Activated T-helper 1 cell treated with anti-CD3 and anti-CD28 coated beads, Interleukin-12 subunit alpha, Interleukin-12 subunit beta, Interleukin-2, Interleukin-4 antibody, amounts not matched to agents 30 ng/mL and 10 ng/mL and 1 ng/mL, durations not matched to agents 14 hours and 24 hours and 36 hours (primary cell): ENCODE data around the gene NUDT2. TPM values are rescaled to one million over a fixed set of nuclear protein-coding genes. Genes with fewer than 3 reads are reported as not detected.
"Not testable (repeated sequence)": the region's sequence is repeated elsewhere in the genome, so short reads cannot be mapped to it uniquely, and the experiment has no call there.

Experiments
- DNase-seq: peaks from one replicate; pipeline ENCODE4 v3.0.0; 2021; ENCODE audit warnings: low spot score
- H3K27ac Mint-ChIP-seq: one replicate; pipeline ENCODE4 v1.8.0; 2021; ENCODE audit warnings: mild to moderate bottlenecking, mixed read lengths
- H3K27me3 Mint-ChIP-seq: one replicate; pipeline ENCODE4 v1.8.0; 2022; ENCODE audit warnings: mild to moderate bottlenecking, moderate library complexity, mixed read lengths; ENCODE audit not compliant: insufficient read depth
- H3K36me3 Mint-ChIP-seq: one replicate; pipeline ENCODE4 v1.8.0; 2021; ENCODE audit warnings: low read depth, mixed read lengths
- H3K4me1 Mint-ChIP-seq: one replicate; pipeline ENCODE4 v1.8.0; 2021; ENCODE audit warnings: low read depth, mixed read lengths
- H3K4me3 Mint-ChIP-seq: one replicate; pipeline ENCODE4 v1.8.0; 2021; ENCODE audit warnings: mild to moderate bottlenecking, moderate library complexity, mixed read lengths
- H3K9me3 Mint-ChIP-seq: one replicate; pipeline ENCODE4 v1.8.0; 2021; ENCODE audit warnings: mixed read lengths
- intact Hi-C: fragments of 100-400 bp; cut with micrococcal nuclease; formaldehyde crosslinking; loops from one replicate; pipeline ENCODE4 v1.15.1; 2024
- total RNA-seq: library from RNA; stranded (reverse); gene quantifications from 2 replicates; pipeline ENCODE4 v1.2.3, GENCODE V29; 2022

Gene NUDT2
- total RNA-seq, 1 donor from 2014 or later, result 31.0 TPM

DNA sequence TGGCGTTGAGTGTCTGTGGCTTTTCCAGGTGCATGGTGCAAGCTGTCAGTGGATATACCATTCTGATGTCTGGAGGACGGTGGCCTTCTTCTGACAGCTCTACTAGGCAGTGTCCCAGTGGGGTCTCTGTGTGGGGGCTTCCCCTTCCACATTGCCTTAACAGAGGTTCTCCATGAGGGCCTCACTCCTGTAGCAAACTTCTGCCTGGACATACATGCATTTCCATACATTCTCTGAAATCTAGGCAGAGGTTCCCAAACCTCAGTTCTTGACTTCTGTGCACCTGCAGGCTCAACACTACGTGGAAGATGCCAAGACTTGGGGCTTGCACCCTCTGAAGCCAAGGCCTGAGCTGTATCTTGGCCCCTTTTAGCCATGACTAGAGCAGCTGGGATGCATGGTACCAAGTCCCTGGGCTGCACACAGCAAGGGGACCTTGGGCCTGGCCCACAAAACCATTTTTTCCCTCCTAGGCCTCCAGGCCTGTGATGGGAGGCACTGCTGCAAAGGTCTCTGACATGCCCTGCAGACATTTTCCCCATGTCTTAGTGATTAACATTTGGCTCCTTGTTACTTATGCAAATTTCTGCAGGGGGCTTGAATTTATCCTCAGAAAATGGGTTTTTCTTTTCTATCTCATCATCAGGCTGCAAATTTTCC lies 38.5 kb downstream of the NUDT2 start:
- intact Hi-C loops, H3K27me3 Mint-ChIP-seq, DNase-seq, H3K4me3 Mint-ChIP-seq, H3K27ac Mint-ChIP-seq, H3K9me3 Mint-ChIP-seq: not testable (repeated sequence)
- peaks cover 21% of the 10 kb centered on the region for H3K36me3 Mint-ChIP-seq
- peaks cover 24% of the 10 kb centered on the region for H3K4me1 Mint-ChIP-seq

DNA sequence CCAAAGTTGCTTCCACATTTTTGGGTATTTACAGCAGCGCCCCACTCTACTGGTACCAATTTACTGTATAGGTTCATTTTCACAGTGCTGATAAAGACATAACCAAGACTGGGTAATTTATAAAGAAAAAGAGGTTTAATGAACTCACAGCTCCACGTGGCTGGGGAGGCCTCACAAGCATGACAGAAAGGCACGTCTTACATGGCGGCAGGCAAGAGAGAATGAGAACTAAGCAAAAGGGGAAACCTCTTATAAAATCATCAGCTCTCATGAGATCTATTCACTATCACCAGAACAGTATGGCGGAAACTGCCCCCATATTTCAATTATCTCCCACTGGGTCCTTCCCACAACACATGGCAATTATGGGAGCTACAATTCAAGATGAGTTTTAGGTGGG lies 39.4 kb downstream of the NUDT2 start:
- intact Hi-C loops, H3K4me3 Mint-ChIP-seq, H3K9me3 Mint-ChIP-seq, DNase-seq, H3K27me3 Mint-ChIP-seq, H3K27ac Mint-ChIP-seq: not testable (repeated sequence)
- peaks cover 19% of the 10 kb centered on the region for H3K4me1 Mint-ChIP-seq
- H3K36me3 Mint-ChIP-seq, result peaks cover 21% of the 10 kb centered on the region

DNA sequence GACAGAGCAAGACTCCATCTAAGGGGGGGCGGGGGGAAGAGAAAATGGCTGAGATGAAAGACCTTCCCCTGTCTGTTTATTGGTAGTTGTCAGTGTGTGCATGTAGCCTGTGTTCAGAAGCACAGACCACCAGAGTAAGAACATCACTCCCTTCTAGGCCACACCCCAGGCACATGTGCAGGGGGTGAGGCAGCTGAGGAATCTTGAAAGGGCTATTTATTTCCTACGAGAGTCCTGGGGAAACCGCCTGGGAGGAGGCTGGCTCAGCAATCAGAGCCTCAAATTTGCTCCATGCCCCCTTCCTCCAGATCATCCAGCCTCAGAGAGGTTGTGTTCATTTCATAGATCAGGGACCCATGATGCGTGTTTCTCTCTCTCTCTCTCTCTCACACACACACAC lies 40.3 kb downstream of the NUDT2 start:
- Mint-ChIP-seq H3K4me3 (no peak overlapping the region), H3K9me3 (peaks cover 8% of the 10 kb centered on the region), H3K27me3 (no peaks in the 10 kb centered on the region), H3K4me1 (peaks cover 11% of the 10 kb centered on the region), H3K36me3 (peaks cover 18% of the 10 kb centered on the region), H3K27ac (no peak overlapping the region)
- DNase-seq, result no peak
- intact Hi-C loops, result no loop called here

DNA sequence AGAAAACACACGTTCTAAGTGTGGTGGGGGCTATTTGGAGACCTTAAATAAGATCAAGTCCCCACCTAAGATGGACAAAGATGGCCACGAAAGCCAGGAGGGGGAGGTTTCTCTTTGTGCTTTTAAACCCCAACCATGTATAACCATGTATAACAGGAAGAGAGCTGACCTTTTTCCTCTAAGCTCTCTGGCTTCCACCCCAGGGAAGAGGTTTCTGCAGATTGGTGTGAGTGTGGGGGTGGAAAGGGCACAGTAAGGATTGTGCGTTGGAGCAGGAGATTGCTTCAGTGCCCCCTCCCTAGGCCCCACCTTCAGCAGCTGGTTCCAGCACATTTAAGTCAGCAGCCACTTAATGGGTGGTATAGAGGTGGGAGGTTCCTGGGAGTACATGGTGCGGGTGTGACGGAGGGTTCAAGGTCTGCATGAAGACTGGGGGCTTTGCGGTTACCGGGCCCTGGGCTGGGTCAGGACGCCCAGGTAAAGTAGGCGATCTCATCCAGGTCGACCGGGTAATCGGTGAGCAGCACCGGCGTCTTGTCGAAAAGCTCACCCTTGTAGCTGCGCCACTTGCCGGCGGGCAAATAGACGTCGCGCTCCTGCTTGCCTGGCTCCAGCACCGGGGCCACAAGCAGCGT lies 41.1 kb downstream of the NUDT2 start:
- Mint-ChIP-seq H3K9me3 (peaks cover 8% of the 10 kb centered on the region), H3K27ac (no peak overlapping the region), H3K27me3 (no peaks in the 10 kb centered on the region), H3K4me3 (no peak overlapping the region), H3K4me1 (peaks cover 16% of the 10 kb centered on the region), H3K36me3 (peaks cover 18% of the 10 kb centered on the region)
- no peak for DNase-seq
- intact Hi-C loops, result no loop called here

DNA sequence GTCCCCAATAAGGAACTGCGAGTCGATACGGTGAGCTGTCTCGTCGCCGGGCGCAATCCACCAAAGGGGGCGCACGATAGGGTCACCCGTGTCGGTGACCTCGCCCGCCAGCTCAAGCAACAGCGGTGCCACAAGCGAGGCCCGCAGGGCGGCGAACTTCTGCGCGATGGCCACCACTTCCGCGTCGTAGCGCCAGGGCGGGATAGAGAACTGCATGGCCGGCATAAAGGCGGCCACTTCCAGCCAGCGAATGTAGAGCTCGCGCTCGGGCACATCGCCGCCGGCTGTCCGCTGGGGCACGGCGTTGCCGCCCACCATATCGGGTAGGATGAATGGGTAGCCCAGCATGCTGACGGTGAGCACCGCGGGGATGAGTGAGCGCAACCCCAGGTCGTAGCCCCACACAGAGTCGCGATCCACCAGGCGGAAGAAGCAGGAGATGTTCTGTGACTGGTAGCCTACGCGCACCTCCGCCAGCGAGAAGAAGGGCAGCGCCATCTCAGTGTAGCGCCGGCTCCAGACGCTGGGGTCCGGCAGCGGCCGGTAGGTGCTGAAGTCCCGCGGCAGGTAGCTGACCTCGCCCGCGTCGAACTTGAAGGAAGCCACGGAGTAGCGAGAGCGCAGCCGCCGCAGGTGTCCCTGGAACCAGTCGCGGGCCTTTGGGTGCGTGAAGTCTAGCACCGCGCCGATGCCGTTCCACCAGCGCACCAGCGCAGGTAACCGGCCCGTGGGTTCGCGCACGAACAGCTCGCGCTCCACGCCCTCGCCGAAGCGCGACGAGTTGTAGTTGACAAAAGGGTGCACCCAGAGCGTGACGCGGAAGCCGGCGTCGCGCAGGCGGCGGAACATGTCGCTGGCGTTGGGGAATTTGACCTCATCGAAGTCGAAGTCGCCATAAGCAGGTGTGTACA lies 41.9 kb downstream of the NUDT2 start:
- H3K9me3 Mint-ChIP-seq, result peaks cover 8% of the 10 kb centered on the region
- intact Hi-C loops, result no loop called here
- H3K4me1 Mint-ChIP-seq, result peaks cover 22% of the 10 kb centered on the region
- H3K36me3 Mint-ChIP-seq, result peaks cover 18% of the 10 kb centered on the region
- H3K27me3 Mint-ChIP-seq, result peaks cover 4% of the 10 kb centered on the region
- H3K4me3 Mint-ChIP-seq, result no peak overlapping the region
- no peak for DNase-seq
- no peak overlapping the region for H3K27ac Mint-ChIP-seq

DNA sequence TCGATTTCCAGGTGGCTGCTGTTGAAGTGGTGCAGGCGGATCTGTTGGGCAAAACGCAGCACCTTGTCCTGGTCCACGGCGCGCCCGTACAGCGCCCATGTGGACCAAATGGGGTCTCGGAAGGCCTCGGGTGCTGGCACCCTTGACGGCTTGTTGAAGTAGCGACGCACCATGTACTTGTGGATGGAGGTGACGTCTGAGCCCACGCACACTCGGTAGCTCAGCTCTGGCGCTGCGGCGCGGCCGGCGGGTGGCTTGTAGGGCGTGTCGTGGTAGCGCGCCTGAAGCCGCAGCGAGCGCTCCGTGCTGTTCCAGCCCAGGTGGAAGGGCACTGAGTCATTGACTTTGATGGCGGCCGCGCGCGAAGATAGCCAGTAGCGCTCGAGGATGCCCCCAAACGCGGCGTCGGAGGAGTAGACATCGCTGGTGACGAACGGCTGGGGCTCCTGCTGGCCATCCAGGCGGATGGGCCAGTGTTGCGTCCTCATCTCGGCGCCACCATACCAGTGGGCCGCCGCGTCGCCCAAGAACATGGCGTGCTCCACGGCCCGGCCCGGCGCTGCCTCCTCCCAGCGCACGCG lies 42.6 kb downstream of the NUDT2 start:
- Mint-ChIP-seq H3K27ac (no peak overlapping the region), H3K4me3 (no peak overlapping the region), H3K9me3 (peaks cover 3% of the 10 kb centered on the region), H3K4me1 (peaks cover 24% of the 10 kb centered on the region), H3K36me3 (peaks cover 14% of the 10 kb centered on the region), H3K27me3 (peaks cover 4% of the 10 kb centered on the region)
- intact Hi-C loops, result no loop called here
- no peak for DNase-seq

DNA sequence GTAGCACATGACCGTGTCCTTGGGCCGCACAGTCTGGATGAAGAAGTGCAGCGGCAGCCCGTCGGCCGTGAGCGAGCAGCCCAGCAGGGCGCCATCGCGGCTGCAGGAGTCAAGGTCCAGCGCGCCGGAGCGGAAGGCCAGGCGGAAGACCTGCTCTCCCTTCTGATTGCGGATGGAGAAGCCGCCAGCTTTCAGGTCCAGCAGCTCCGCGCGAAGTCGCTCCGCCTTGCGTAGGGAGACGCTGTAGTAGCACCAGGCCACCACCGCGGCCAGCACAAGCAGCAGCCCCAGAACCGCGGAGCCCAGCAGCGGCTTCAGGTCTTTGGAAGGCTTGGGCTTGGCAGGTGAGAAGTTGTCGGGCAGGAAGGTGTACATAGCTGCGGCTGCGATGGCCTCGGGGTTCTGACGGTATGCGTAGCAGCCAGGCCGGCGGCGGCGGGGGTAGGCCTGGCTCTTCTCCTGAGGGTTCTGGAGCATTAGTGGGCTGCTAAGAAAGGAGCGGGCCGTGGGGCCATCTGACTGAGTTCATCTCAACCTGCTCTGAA lies 43.2 kb downstream of the NUDT2 start:
- Mint-ChIP-seq H3K4me1 (peaks cover 24% of the 10 kb centered on the region), H3K9me3 (no peaks in the 10 kb centered on the region), H3K27ac (no peak overlapping the region), H3K27me3 (peaks cover 4% of the 10 kb centered on the region), H3K36me3 (peaks cover 13% of the 10 kb centered on the region), H3K4me3 (no peak overlapping the region)
- DNase-seq, result no peak
- intact Hi-C loops, result no loop called here

DNA sequence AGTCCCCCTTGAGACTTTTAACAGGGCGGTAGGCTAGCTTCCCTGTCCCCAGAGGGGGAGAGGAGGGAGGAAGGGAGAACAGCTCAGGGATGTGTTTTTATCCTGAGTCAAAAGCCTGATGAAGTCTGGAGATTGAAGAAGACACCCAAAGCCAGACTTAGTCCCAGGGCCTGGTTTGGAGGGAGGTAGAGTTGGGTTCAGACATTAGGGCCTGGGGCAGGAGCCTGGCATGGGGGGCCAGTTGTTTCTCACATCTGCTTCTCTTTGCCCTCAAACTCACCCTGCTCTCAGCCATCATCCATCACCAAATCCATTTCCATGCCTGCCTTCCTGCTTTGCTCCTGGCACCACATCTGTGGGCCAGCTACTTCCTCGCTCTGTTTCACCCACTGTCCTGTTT lies 44.4 kb downstream of the NUDT2 start:
- H3K4me1 Mint-ChIP-seq, result peaks cover 28% of the 10 kb centered on the region
- H3K36me3 Mint-ChIP-seq, result peaks cover 9% of the 10 kb centered on the region
- H3K4me3 Mint-ChIP-seq, result no peak overlapping the region
- intact Hi-C loops, result no loop called here
- H3K27me3 Mint-ChIP-seq, result peaks cover 6% of the 10 kb centered on the region
- H3K27ac Mint-ChIP-seq, result no peak overlapping the region
- no peak for DNase-seq
- no peaks in the 10 kb centered on the region for H3K9me3 Mint-ChIP-seq

DNA sequence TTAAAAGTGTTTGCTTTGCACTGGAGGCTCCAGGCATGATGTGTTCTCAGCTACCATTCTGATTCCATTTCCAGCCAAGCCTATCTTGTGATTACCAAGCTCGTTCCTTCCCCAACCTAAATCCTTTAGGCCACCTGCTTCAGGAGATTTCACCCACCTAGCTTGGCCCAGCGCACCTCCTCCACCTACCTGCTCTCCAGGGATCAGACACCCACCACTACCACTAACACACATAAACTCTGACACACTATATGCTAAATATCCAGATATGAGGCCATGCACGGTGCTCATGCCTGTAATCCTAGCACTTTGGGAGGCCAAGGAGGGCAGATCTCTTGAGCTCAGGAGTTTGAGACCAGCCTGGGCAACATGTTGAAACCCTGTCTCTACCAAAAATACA lies 45.0 kb downstream of the NUDT2 start:
- no peak for DNase-seq
- H3K9me3 Mint-ChIP-seq, result no peaks in the 10 kb centered on the region
- H3K36me3 Mint-ChIP-seq, result peaks cover 8% of the 10 kb centered on the region
- H3K27me3 Mint-ChIP-seq, result peaks cover 7% of the 10 kb centered on the region
- peaks cover 33% of the 10 kb centered on the region for H3K4me1 Mint-ChIP-seq
- intact Hi-C loops, result no loop called here
- H3K4me3 Mint-ChIP-seq, result no peak overlapping the region
- H3K27ac Mint-ChIP-seq, result no peak overlapping the region

DNA sequence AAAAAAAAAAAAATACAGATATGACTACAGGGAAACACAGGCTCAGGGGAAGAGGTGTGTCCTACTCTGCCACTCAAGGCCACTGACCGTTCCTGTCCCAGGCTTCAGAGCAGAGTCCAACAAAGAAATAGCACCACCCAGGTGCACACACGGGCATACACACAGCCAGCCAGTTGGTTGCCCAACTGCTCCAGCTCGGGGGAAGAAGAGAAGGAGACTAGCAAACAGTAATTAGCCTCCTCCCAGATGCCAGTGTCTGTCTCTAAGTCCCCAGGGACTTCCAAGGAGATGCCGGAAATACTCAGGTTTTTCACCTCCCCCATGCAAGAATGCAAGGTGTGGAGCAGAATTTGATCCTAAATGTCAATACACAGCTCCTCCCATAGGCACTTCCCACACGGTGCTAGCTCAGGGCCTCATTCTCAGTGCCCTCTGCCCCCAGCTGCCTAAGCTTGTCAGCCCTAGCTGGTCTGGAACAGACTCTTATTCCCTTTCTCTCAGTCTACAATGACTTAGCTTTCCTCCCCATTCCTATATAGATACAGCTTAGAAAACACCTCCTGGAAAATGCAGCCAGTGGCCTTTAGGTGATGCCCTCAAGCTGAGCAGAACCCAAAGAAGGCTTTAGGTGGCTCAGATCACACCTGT lies 45.7 kb downstream of the NUDT2 start:
- H3K9me3 Mint-ChIP-seq, result no peaks in the 10 kb centered on the region
- peak overlapping the region; percentile 88 for H3K4me3 Mint-ChIP-seq
- intact Hi-C loops, result no loop called here
- no peak overlapping the region for H3K27ac Mint-ChIP-seq
- no peak for DNase-seq
- H3K4me1 Mint-ChIP-seq, result peaks cover 37% of the 10 kb centered on the region
- peaks cover 6% of the 10 kb centered on the region for H3K36me3 Mint-ChIP-seq
- H3K27me3 Mint-ChIP-seq, result peaks cover 7% of the 10 kb centered on the region

DNA sequence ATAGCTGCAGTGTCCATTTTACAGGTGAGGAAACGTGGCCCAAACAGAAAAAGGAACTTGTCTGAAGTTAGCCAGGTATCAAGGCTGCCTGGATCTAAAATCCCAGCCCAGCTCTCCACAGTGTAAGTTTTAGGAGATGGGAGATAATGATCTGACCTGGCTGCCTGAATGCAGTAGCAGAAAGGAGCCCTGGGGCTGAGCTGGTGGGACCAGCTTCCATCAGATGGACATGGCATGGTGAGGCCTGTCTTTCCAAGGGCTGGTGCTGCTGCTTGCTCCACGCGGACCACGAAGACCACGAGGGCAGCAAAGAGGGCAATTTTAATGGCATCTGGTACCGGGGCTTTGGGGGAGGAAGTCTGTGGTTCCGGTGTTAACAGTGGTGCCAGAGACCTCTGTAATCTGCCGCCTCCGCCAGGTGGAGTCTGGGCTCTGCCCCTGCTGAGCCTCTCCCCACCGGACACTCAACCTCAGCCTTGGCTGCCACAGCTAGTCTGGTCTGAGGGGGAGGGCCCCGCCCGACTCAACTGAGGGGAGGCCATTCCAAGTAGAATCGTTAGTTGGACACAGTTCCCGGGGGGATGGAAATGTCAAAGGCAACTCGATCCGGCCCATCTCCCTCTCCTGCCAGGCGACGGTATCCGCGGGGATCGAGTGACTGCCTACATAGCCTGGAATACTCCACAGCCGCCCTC lies 46.7 kb downstream of the NUDT2 start:
- peak overlapping the region; percentile 32 for H3K27ac Mint-ChIP-seq
- H3K4me1 Mint-ChIP-seq, result peaks cover 38% of the 10 kb centered on the region
- H3K36me3 Mint-ChIP-seq, result peaks cover 3% of the 10 kb centered on the region

More for the DNA sequence above, 46.7 kb downstream of the NUDT2 start:
- intact Hi-C loops, result loop anchor here (2.0 kb wide), 3 partner anchors 47 to 739 kb away; partner anchors contain the start of genes ATOSB, KIF24, NUDT2 and UBAP1
- no peak for DNase-seq
- H3K9me3 Mint-ChIP-seq, result no peaks in the 10 kb centered on the region
- H3K27me3 Mint-ChIP-seq, result peaks cover 10% of the 10 kb centered on the region
- peak overlapping the region; percentile 88 for H3K4me3 Mint-ChIP-seq
